GM23338 (cell line): Measurements from ENCODE around the gene P2RY13. TPM values are rescaled to one million over a fixed set of nuclear protein-coding genes. Genes with fewer than 3 reads are reported as not detected.

Experiments
- ATAC-seq: fragments of 200-7000 bp; cut with Tn5 transposase; 3 replicates; pipeline ENCODE4 v1.9.1; 2020
- DNase-seq: peaks from one replicate; pipeline ENCODE4 v3.0.0-alpha.2; 2015; ENCODE audit warnings: low spot score
- H2AFZ ChIP-seq: fragments of 200-600 bp; sonication (generic); 2 replicates; pipeline ENCODE4 v1.8.0; 2016; ENCODE audit warnings: antibody characterized with exemption, mild to moderate bottlenecking, moderate library complexity
- H3F3A ChIP-seq: fragments of 200-600 bp; sonication (generic); replicated peaks from 2 replicates; pipeline ENCODE4 v1.8.0; 2017; ENCODE audit warnings: antibody characterized with exemption, mixed run types, low read depth
- H3K27ac ChIP-seq: fragments of 200-600 bp; sonication (generic); 2 replicates; pipeline ENCODE4 v1.6.1; 2016; ENCODE audit warnings: low read depth
- H3K27me3 ChIP-seq: fragments of 200-600 bp; sonication (generic); 2 replicates; pipeline ENCODE4 v1.8.0; 2016; ENCODE audit warnings: mild to moderate bottlenecking, mixed run types, moderate library complexity; ENCODE audit not compliant: insufficient read depth
- H3K36me3 ChIP-seq: fragments of 200-600 bp; sonication (generic); 2 replicates; pipeline ENCODE4 v1.8.0; 2016; ENCODE audit warnings: mild to moderate bottlenecking; ENCODE audit not compliant: insufficient read depth
- H3K4me1 ChIP-seq: fragments of 200-600 bp; sonication (generic); 2 replicates; pipeline ENCODE4 v1.8.0; 2016; ENCODE audit warnings: mild to moderate bottlenecking, moderate library complexity; ENCODE audit not compliant: insufficient read depth
- H3K4me2 ChIP-seq: fragments of 200-600 bp; sonication (generic); 2 replicates; pipeline ENCODE4 v1.7.1; 2017; ENCODE audit warnings: mixed run types
- H3K4me3 ChIP-seq: fragments of 200-600 bp; sonication (generic); 2 replicates; pipeline ENCODE4 v1.6.1; 2016; ENCODE audit warnings: mixed run types
- H3K79me2 ChIP-seq: fragments of 200-600 bp; sonication (generic); replicated peaks from 2 replicates; pipeline ENCODE4 v1.8.0; 2017; ENCODE audit warnings: mild to moderate bottlenecking; ENCODE audit not compliant: insufficient read depth
- H3K9me2 ChIP-seq: fragments of 200-600 bp; sonication (generic); 2 replicates; pipeline ENCODE4 v1.8.0; 2017; ENCODE audit not compliant: insufficient read depth
- H4K20me1 ChIP-seq: fragments of 200-600 bp; sonication (generic); replicated peaks from 2 replicates; pipeline ENCODE4 v1.8.0; 2017; ENCODE audit warnings: mild to moderate bottlenecking; ENCODE audit not compliant: insufficient read depth
- H3K27ac Mint-ChIP-seq: 2 replicates; pipeline ENCODE4 v1.8.0; 2020; ENCODE audit warnings: inconsistent platforms, mild to moderate bottlenecking, moderate library complexity, mixed read lengths
- H3K27me3 Mint-ChIP-seq: 3 replicates; pipeline ENCODE4 v1.8.0; 2022; ENCODE audit warnings: low read depth, mild to moderate bottlenecking, moderate library complexity, mixed read lengths, inconsistent platforms; ENCODE audit not compliant: insufficient read depth, poor library complexity
- H3K36me3 Mint-ChIP-seq: 3 replicates; pipeline ENCODE4 v1.8.0; 2021; ENCODE audit warnings: low read depth, mild to moderate bottlenecking, inconsistent platforms, moderate library complexity, mixed read lengths
- H3K4me1 Mint-ChIP-seq: 3 replicates; pipeline ENCODE4 v1.8.0; 2020; ENCODE audit warnings: mild to moderate bottlenecking, inconsistent platforms, mixed read lengths
- H3K4me3 Mint-ChIP-seq: 3 replicates; pipeline ENCODE4 v1.8.0; 2021; ENCODE audit warnings: moderate library complexity, mild to moderate bottlenecking, inconsistent platforms, mixed read lengths
- H3K9me3 Mint-ChIP-seq: 3 replicates; pipeline ENCODE4 v1.8.0; 2020; ENCODE audit warnings: moderate library complexity, mild to moderate bottlenecking, inconsistent platforms, mixed read lengths
- CREB1 ChIP-seq: fragments of 250-450 bp; sonication (Bioruptor Pico); IDR thresholded peaks from 2 replicates; pipeline ENCODE4 v1.5.0; 2020; ENCODE audit warnings: low read depth, mild to moderate bottlenecking, moderate library complexity
- EZH2 ChIP-seq: fragments of 200-600 bp; sonication (generic); IDR thresholded peaks from one replicate; pipeline ENCODE4 v1.8.0; 2017; ENCODE audit warnings: antibody characterized with exemption, mild to moderate bottlenecking, low read depth; ENCODE audit not compliant: unreplicated experiment
- EZH2phosphoT487 ChIP-seq: fragments of 200-600 bp; sonication (generic); IDR thresholded peaks from one replicate; pipeline ENCODE4 v1.8.1; 2018; ENCODE audit warnings: antibody characterized with exemption; ENCODE audit not compliant: unreplicated experiment
- JUNB ChIP-seq: IDR thresholded peaks from one replicate; pipeline ENCODE4 v1.6.1; 2016; ENCODE audit warnings: antibody characterized with exemption; ENCODE audit not compliant: unreplicated experiment
- NANOG ChIP-seq: IDR thresholded peaks from 2 replicates; pipeline ENCODE4 v1.6.1; 2016; ENCODE audit warnings: antibody characterized with exemption, borderline replicate concordance
- STAT1 ChIP-seq: IDR thresholded peaks from one replicate; pipeline ENCODE4 v1.6.1; 2016; ENCODE audit warnings: antibody characterized with exemption; ENCODE audit not compliant: unreplicated experiment
- polyA plus RNA-seq: library from polyadenylated mRNA; unstranded; fragments of >200 nt; fragmentation: Nextera tagmentation; extraction: Ambion mirVana; gene quantifications from 2 replicates; pipeline ENCODE4 v1.2.1, GENCODE V29; 2016
- total RNA-seq: library from RNA; depleted of rRNA; stranded (reverse); fragments of >200 nt; shearing (Covaris generic); gene quantifications from 2 replicates; pipeline ENCODE4 v1.2.3, GENCODE V29; 2014
- TF ChIP-seq, protein P1 (sequence below), 2 experiments: fragments of 200-600 bp in 1 of 2; sonication (generic) in 1 of 2; conservative IDR thresholded peaks; 2 replicates each; pipeline versions ENCODE4 v1.5.1 to v1.6.1; 2016 to 2017; ENCODE audit warnings: antibody characterized with exemption in 2 of 2, low read depth in 2 of 2, mild to moderate bottlenecking in 2 of 2, moderate library complexity in 1 of 2
- TF ChIP-seq, protein P2 (sequence below): IDR thresholded peaks from 2 replicates; pipeline ENCODE4 v1.6.1; 2016; ENCODE audit warnings: antibody characterized with exemption
- TF ChIP-seq, protein P3 (sequence below): IDR thresholded peaks from one replicate; pipeline ENCODE4 v1.6.1; 2018; ENCODE audit warnings: antibody characterized with exemption; ENCODE audit not compliant: unreplicated experiment
- TF ChIP-seq, protein P4 (sequence below): fragments of 250-450 bp; sonication (Bioruptor Pico); IDR thresholded peaks from 2 replicates; pipeline ENCODE4 v1.5.0; 2020; ENCODE audit warnings: mild to moderate bottlenecking, moderate library complexity

P2RY13 gene
- total and polyA plus RNA-seq, 2 experiments from 2014 or later, result 0.68 TPM; not detected in 1

- Histone ChIP-seq H3K4me2 (no peak overlapping the region), H3K4me1 (peaks cover 12% of the 10 kb centered on the region), H3K9me2 (no peaks in the 10 kb centered on the region), H3K27me3 (no peaks in the 10 kb centered on the region), H3K79me2 (no peaks in the 10 kb centered on the region), H2AFZ (no peak overlapping the region), H3K36me3 (no peaks in the 10 kb centered on the region), H4K20me1 (no peaks in the 10 kb centered on the region), H3K27ac (no peak overlapping the region), H3F3A (no peaks in the 10 kb centered on the region), H3K4me3 (no peak overlapping the region)
- H3K9me3 Mint-ChIP-seq, result no peaks in the 10 kb centered on the region
- peaks cover 60% of the 10 kb centered on the region for H3K4me1 Mint-ChIP-seq
- DNase-seq, result peak; percentile 23
- TF ChIP-seq CREB1 (CRISPR knock-in tag), result no peak
- no peak for TF ChIP-seq JUNB
- TF ChIP-seq NANOG, result no peak
- no peak for TF ChIP-seq STAT1
- TF ChIP-seq, protein P1, sequence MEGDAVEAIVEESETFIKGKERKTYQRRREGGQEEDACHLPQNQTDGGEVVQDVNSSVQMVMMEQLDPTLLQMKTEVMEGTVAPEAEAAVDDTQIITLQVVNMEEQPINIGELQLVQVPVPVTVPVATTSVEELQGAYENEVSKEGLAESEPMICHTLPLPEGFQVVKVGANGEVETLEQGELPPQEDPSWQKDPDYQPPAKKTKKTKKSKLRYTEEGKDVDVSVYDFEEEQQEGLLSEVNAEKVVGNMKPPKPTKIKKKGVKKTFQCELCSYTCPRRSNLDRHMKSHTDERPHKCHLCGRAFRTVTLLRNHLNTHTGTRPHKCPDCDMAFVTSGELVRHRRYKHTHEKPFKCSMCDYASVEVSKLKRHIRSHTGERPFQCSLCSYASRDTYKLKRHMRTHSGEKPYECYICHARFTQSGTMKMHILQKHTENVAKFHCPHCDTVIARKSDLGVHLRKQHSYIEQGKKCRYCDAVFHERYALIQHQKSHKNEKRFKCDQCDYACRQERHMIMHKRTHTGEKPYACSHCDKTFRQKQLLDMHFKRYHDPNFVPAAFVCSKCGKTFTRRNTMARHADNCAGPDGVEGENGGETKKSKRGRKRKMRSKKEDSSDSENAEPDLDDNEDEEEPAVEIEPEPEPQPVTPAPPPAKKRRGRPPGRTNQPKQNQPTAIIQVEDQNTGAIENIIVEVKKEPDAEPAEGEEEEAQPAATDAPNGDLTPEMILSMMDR (conservative IDR thresholded peaks at IDR 0.05; ENCODE audit: low read depth in 2 of 2), result no peak
- no peak for TF ChIP-seq EZH2
- TF ChIP-seq, protein P2, sequence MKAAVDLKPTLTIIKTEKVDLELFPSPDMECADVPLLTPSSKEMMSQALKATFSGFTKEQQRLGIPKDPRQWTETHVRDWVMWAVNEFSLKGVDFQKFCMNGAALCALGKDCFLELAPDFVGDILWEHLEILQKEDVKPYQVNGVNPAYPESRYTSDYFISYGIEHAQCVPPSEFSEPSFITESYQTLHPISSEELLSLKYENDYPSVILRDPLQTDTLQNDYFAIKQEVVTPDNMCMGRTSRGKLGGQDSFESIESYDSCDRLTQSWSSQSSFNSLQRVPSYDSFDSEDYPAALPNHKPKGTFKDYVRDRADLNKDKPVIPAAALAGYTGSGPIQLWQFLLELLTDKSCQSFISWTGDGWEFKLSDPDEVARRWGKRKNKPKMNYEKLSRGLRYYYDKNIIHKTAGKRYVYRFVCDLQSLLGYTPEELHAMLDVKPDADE, result no peak
- TF ChIP-seq, protein P3, sequence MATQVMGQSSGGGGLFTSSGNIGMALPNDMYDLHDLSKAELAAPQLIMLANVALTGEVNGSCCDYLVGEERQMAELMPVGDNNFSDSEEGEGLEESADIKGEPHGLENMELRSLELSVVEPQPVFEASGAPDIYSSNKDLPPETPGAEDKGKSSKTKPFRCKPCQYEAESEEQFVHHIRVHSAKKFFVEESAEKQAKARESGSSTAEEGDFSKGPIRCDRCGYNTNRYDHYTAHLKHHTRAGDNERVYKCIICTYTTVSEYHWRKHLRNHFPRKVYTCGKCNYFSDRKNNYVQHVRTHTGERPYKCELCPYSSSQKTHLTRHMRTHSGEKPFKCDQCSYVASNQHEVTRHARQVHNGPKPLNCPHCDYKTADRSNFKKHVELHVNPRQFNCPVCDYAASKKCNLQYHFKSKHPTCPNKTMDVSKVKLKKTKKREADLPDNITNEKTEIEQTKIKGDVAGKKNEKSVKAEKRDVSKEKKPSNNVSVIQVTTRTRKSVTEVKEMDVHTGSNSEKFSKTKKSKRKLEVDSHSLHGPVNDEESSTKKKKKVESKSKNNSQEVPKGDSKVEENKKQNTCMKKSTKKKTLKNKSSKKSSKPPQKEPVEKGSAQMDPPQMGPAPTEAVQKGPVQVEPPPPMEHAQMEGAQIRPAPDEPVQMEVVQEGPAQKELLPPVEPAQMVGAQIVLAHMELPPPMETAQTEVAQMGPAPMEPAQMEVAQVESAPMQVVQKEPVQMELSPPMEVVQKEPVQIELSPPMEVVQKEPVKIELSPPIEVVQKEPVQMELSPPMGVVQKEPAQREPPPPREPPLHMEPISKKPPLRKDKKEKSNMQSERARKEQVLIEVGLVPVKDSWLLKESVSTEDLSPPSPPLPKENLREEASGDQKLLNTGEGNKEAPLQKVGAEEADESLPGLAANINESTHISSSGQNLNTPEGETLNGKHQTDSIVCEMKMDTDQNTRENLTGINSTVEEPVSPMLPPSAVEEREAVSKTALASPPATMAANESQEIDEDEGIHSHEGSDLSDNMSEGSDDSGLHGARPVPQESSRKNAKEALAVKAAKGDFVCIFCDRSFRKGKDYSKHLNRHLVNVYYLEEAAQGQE, result no peak
- TF ChIP-seq EZH2phosphoT487, result no peak
- TF ChIP-seq, protein P4, sequence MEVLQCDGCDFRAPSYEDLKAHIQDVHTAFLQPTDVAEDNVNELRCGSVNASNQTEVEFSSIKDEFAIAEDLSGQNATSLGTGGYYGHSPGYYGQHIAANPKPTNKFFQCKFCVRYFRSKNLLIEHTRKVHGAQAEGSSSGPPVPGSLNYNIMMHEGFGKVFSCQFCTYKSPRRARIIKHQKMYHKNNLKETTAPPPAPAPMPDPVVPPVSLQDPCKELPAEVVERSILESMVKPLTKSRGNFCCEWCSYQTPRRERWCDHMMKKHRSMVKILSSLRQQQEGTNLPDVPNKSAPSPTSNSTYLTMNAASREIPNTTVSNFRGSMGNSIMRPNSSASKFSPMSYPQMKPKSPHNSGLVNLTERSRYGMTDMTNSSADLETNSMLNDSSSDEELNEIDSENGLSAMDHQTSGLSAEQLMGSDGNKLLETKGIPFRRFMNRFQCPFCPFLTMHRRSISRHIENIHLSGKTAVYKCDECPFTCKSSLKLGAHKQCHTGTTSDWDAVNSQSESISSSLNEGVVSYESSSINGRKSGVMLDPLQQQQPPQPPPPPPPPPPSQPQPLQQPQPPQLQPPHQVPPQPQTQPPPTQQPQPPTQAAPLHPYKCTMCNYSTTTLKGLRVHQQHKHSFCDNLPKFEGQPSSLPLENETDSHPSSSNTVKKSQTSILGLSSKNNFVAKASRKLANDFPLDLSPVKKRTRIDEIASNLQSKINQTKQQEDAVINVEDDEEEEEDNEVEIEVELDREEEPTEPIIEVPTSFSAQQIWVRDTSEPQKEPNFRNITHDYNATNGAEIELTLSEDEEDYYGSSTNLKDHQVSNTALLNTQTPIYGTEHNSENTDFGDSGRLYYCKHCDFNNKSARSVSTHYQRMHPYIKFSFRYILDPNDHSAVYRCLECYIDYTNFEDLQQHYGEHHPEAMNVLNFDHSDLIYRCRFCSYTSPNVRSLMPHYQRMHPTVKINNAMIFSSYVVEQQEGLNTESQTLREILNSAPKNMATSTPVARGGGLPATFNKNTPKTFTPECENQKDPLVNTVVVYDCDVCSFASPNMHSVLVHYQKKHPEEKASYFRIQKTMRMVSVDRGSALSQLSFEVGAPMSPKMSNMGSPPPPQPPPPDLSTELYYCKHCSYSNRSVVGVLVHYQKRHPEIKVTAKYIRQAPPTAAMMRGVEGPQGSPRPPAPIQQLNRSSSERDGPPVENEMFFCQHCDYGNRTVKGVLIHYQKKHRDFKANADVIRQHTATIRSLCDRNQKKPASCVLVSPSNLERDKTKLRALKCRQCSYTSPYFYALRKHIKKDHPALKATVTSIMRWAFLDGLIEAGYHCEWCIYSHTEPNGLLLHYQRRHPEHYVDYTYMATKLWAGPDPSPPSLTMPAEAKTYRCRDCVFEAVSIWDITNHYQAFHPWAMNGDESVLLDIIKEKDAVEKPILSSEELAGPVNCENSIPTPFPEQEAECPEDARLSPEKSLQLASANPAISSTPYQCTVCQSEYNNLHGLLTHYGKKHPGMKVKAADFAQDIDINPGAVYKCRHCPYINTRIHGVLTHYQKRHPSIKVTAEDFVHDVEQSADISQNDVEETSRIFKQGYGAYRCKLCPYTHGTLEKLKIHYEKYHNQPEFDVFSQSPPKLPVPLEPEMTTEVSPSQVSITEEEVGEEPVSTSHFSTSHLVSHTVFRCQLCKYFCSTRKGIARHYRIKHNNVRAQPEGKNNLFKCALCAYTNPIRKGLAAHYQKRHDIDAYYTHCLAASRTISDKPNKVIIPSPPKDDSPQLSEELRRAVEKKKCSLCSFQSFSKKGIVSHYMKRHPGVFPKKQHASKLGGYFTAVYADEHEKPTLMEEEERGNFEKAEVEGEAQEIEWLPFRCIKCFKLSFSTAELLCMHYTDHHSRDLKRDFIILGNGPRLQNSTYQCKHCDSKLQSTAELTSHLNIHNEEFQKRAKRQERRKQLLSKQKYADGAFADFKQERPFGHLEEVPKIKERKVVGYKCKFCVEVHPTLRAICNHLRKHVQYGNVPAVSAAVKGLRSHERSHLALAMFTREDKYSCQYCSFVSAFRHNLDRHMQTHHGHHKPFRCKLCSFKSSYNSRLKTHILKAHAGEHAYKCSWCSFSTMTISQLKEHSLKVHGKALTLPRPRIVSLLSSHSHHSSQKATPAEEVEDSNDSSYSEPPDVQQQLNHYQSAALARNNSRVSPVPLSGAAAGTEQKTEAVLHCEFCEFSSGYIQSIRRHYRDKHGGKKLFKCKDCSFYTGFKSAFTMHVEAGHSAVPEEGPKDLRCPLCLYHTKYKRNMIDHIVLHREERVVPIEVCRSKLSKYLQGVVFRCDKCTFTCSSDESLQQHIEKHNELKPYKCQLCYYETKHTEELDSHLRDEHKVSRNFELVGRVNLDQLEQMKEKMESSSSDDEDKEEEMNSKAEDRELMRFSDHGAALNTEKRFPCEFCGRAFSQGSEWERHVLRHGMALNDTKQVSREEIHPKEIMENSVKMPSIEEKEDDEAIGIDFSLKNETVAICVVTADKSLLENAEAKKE (CRISPR knock-in tag), result no peak
- peak; percentile 6; the same call in 1 of the 3 replicates for ATAC-seq
- peaks cover 2% of the 10 kb centered on the region for H3K27me3 Mint-ChIP-seq
- H3K4me3 Mint-ChIP-seq, result peak overlapping the region; percentile 39
- no peaks in the 10 kb centered on the region for H3K36me3 Mint-ChIP-seq
- peak overlapping the region; percentile 63 for H3K27ac Mint-ChIP-seq
Measured at GRCh38 chr3:151307131-151307530, 22.2 kb downstream of the P2RY13 start.
